Astrocyte of the spinal cord (primary cell): Measurements from ENCODE around the gene NCAM1.

Experiments
- DNase-seq: peaks from one replicate; pipeline ENCODE4 v3.0.0; 2011; ENCODE audit warnings: low read depth, low spot score
- H3K4me3 ChIP-seq: 2 replicates; pipeline ENCODE4 v1.5.1; 2011; ENCODE audit warnings: low read depth, mild to moderate bottlenecking, low read length, moderate library complexity
- in situ Hi-C: cut with HindIII; loops from 2 replicates; pipeline ENCODE4 v1.10.0; 2017; ENCODE audit warnings: low sequenced_read_pairs
- TF ChIP-seq, protein P1 (sequence below): IDR thresholded peaks from 2 replicates; pipeline ENCODE4 v1.5.1; 2012; ENCODE audit warnings: low read depth, mild to moderate bottlenecking, low read length, inconsistent platforms

Gene NCAM1

GRCh38 chr11:113265362-113265761 is 304.1 kb downstream of the NCAM1 start:
- in situ Hi-C loops = no loop called here
- TF ChIP-seq, protein P1, sequence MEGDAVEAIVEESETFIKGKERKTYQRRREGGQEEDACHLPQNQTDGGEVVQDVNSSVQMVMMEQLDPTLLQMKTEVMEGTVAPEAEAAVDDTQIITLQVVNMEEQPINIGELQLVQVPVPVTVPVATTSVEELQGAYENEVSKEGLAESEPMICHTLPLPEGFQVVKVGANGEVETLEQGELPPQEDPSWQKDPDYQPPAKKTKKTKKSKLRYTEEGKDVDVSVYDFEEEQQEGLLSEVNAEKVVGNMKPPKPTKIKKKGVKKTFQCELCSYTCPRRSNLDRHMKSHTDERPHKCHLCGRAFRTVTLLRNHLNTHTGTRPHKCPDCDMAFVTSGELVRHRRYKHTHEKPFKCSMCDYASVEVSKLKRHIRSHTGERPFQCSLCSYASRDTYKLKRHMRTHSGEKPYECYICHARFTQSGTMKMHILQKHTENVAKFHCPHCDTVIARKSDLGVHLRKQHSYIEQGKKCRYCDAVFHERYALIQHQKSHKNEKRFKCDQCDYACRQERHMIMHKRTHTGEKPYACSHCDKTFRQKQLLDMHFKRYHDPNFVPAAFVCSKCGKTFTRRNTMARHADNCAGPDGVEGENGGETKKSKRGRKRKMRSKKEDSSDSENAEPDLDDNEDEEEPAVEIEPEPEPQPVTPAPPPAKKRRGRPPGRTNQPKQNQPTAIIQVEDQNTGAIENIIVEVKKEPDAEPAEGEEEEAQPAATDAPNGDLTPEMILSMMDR = no peak
- no peak overlapping the region for H3K4me3 ChIP-seq
- no peak for DNase-seq

DNA sequence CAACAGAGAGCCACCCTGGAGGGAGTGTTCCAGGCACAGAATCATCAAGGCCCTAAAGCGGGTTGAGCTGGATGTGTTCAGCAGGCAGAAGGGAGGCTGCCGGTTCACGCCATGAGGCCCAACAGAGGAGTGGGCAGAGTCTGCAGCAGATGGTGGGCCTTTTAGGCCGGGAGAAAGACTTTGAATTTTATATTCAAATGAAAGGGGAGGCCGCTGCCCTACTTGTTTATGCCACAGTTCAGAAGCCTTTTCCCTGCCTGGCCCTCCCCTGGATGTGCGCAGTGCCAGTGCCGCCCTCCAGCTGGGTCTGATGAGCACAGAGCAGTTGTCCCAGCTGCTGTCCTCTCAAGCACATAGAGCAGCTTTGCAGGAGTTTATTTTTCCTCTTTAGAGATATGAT is 306.3 kb downstream of the NCAM1 start:
- TF ChIP-seq, protein P1 = no peak
- in situ Hi-C loops = no loop called here
- no peak overlapping the region for H3K4me3 ChIP-seq
- no peak for DNase-seq

DNA sequence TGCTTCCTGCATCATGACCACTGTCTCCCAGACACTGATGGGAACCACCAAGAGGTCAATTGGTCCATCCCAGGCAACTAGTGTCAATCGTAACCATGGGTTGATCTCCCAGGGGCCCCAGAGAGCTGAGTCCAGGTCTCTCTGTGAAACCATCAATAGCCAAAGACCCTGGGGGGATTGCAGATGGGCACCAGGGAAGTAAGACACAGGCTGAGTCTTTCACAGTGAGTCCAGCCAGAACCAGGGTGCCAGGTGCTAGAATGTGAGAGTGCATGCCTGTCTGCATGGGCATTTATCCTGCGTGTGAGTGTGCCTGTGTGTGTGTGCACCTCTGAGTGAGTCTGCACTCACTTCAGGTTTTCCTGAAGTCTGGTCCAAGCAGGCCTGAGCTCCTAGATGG is 307.9 kb downstream of the NCAM1 start:
- no peak overlapping the region for H3K4me3 ChIP-seq
- in situ Hi-C loops = no loop called here
- TF ChIP-seq, protein P1 = no peak
- no peak for DNase-seq

- DNase-seq = no peak
- TF ChIP-seq, protein P1 = no peak
- no peak overlapping the region for H3K4me3 ChIP-seq
- in situ Hi-C loops = no loop called here
These were observed 308.4 kb downstream of the NCAM1 start for GRCh38 chr11:113269636-113270035.

GRCh38 chr11:113270080-113270479 is 308.9 kb downstream of the NCAM1 start:
- no peak for DNase-seq
- TF ChIP-seq, protein P1 = no peak
- in situ Hi-C loops = no loop called here
- no peak overlapping the region for H3K4me3 ChIP-seq

DNA sequence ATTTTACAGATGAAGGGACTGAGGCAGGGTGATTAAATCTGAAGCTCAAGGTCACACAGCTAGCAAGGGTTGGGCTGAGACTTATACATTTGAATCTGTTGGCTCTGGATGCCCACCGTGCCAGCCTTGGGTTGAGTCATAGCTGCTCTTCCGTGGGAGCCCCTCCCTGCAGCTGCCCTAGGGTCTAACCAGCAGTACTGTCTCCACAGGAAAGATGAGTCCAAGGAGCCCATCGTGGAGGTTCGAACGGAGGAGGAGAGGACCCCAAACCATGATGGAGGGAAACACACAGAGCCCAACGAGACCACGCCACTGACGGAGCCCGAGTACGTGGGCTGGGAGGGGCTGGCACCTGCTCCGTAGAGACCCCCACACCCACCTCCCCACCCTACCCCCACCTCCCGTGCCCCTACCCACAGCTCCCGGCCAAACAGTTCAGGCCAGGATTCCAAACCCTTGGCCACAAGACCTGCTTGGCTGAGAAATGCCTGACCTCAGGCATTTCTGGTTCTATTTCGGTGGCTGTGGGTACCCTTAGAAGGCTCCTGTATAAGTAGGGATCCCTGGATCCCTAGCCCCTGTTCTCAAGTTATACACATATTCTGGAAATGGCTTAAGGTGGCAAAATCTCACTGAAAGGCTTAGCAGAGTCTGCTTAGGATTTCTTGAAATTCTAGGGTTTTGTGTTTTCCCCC is 310.5 kb downstream of the NCAM1 start:
- TF ChIP-seq, protein P1 = no peak
- DNase-seq = no peak
- in situ Hi-C loops = no loop called here
- no peak overlapping the region for H3K4me3 ChIP-seq

GRCh38 chr11:113272281-113272680 is 311.1 kb downstream of the NCAM1 start:
- TF ChIP-seq, protein P1 = no peak
- in situ Hi-C loops = no loop called here
- no peak for DNase-seq
- H3K4me3 ChIP-seq = no peak overlapping the region
